GM12878 (cell line): ENCODE results near the gene ZNFX1. TPM values are rescaled to one million over a fixed set of nuclear protein-coding genes. Genes with fewer than 3 reads are reported as not detected.

Source experiments
- ATAC-seq: fragments of 200-7000 bp; cut with Tn5 transposase; 3 replicates; pipeline ENCODE4 v1.9.1; 2020; ENCODE audit warnings: mild to moderate bottlenecking, moderate library complexity
- BruUV-seq: library from RNA; stranded (reverse); fragments of 400-500 nt; replicated peaks from 2 replicates; lab custom pipeline; 2021; lab: Mats Ljungman, UMichigan
- CTCF ChIA-PET: fragments of 300-600 bp; sonication (Branson Sonifier 250); formaldehyde crosslinking; extraction: SDS; loops from one replicate; lab custom pipeline; 2021; ENCODE audit warnings: inconsistent platforms; lab: Yijun Ruan, JAX
- POLR2A ChIA-PET: fragments of 350-600 bp; formaldehyde crosslinking; extraction: SDS; loops from one replicate; lab custom pipeline; 2021; ENCODE audit warnings: inconsistent platforms; lab: Charles Lee
- RAD21 ChIA-PET: fragments of 300-600 bp; sonication (Branson Sonifier 250); formaldehyde crosslinking; loops from one replicate; lab custom pipeline; 2023; ENCODE audit warnings: antibody characterized with exemption; ENCODE audit not compliant: unreplicated experiment; lab: Charles Lee
- SMC1A ChIA-PET: fragments of 300-600 bp; sonication (Branson Sonifier 250); formaldehyde crosslinking; loops from one replicate; lab custom pipeline; 2023; ENCODE audit not compliant: unreplicated experiment, uncharacterized antibody; lab: Charles Lee
- DNase-seq: peaks from one replicate; pipeline ENCODE4 v3.0.0-alpha.2; 2011; ENCODE audit warnings: low read depth, low spot score
- FAIRE-seq: peaks from 3 replicates; lab custom pipeline; 2011; peaks lifted over from hg19 to GRCh38; lab: Jason Lieb, UNC
- H2AFZ ChIP-seq: 2 replicates; pipeline ENCODE4 v1.6.0; 2011; ENCODE audit warnings: low read depth, low read length, control low read depth; ENCODE audit not compliant: control insufficient read depth
- H3K27ac ChIP-seq: 2 replicates; pipeline ENCODE4 v1.5.1; 2011; ENCODE audit warnings: control low read depth; ENCODE audit not compliant: control insufficient read depth, insufficient read depth
- H3K27me3 ChIP-seq, 2 experiments: replicated peaks in 1 of 2; 2 replicates each; pipeline versions ENCODE4 v1.6.0 to v1.6.1; 2011; ENCODE audit warnings: low read length in 1 of 2; ENCODE audit not compliant: control insufficient read depth in 2 of 2, insufficient read depth in 2 of 2
- H3K36me3 ChIP-seq, 2 experiments: 2 replicates each; pipeline ENCODE4 v1.5.1; 2011; ENCODE audit warnings: low read length in 1 of 2; ENCODE audit not compliant: control insufficient read depth in 2 of 2, insufficient read depth in 2 of 2
- H3K4me1 ChIP-seq: 2 replicates; pipeline ENCODE4 v1.6.1; 2011; ENCODE audit warnings: mild to moderate bottlenecking, low read length, moderate library complexity, mixed read lengths; ENCODE audit not compliant: control insufficient read depth, insufficient read depth
- H3K4me2 ChIP-seq: 2 replicates; pipeline ENCODE4 v1.6.0; 2011; ENCODE audit warnings: control low read depth; ENCODE audit not compliant: control insufficient read depth, insufficient read depth
- H3K4me3 ChIP-seq: fragments of 200-600 bp; sonication (generic); 2 replicates; pipeline ENCODE4 v1.5.1; 2016
- H3K79me2 ChIP-seq: 2 replicates; pipeline ENCODE4 v1.6.0; 2011; ENCODE audit warnings: low read length; ENCODE audit not compliant: control insufficient read depth, insufficient read depth
- H3K9ac ChIP-seq: 2 replicates; pipeline ENCODE4 v1.8.0; 2011; ENCODE audit warnings: low read length, control low read depth, mixed read lengths; ENCODE audit not compliant: control insufficient read depth, insufficient read depth
- H3K9me3 ChIP-seq: replicated peaks from 3 replicates; pipeline ENCODE4 v1.5.1; 2011; ENCODE audit warnings: mild to moderate bottlenecking, low read length; ENCODE audit not compliant: control insufficient read depth, insufficient read depth
- H4K20me1 ChIP-seq: 2 replicates; pipeline ENCODE4 v1.6.0; 2011; ENCODE audit not compliant: control insufficient read depth, insufficient read depth
- ATF3 ChIP-seq: IDR thresholded peaks from 2 replicates; pipeline ENCODE4 v1.6.1; 2011; ENCODE audit warnings: low read depth, mild to moderate bottlenecking, low read length, moderate library complexity, borderline replicate concordance; ENCODE audit errors: extremely low read depth
- ESRRA ChIP-seq: IDR thresholded peaks from 2 replicates; pipeline ENCODE4 v1.6.1; 2012; ENCODE audit warnings: mild to moderate bottlenecking, low read length, improper control_type of control experiment
- FOXK2 ChIP-seq: fragments of 450-650 bp; IDR thresholded peaks from 2 replicates; pipeline ENCODE4 v1.6.1; 2017; ENCODE audit warnings: mild to moderate bottlenecking, moderate library complexity
- HDAC2 ChIP-seq: fragments of 200-600 bp; sonication (generic); IDR thresholded peaks from 2 replicates; pipeline ENCODE4 v1.6.1; 2017
- JUNB ChIP-seq: IDR thresholded peaks from 2 replicates; pipeline ENCODE4 v1.6.1; 2016; ENCODE audit warnings: antibody characterized with exemption, mild to moderate bottlenecking
- NFXL1 ChIP-seq: fragments of 450-650 bp; IDR thresholded peaks from 2 replicates; pipeline ENCODE4 v1.6.1; 2017; ENCODE audit warnings: antibody characterized with exemption, mild to moderate bottlenecking, borderline replicate concordance
- POLR2A ChIP-seq: IDR thresholded peaks from 2 replicates; pipeline ENCODE4 v1.6.1; 2011; ENCODE audit warnings: low read depth, mild to moderate bottlenecking, low read length
- RAD51 ChIP-seq: fragments of 450-650 bp; IDR thresholded peaks from 2 replicates; pipeline ENCODE4 v1.6.1; 2016; ENCODE audit warnings: moderate library complexity, mild to moderate bottlenecking, inconsistent platforms
- SMARCA5 ChIP-seq: fragments of 450-650 bp; IDR thresholded peaks from 2 replicates; pipeline ENCODE4 v1.6.1; 2017; ENCODE audit warnings: mild to moderate bottlenecking
- SP1 ChIP-seq: IDR thresholded peaks from one replicate; pipeline ENCODE4 v1.6.1; 2011; ENCODE audit warnings: low read depth, low read length
- YBX1 ChIP-seq: fragments of 450-650 bp; IDR thresholded peaks from 2 replicates; pipeline ENCODE4 v1.6.1; 2016; ENCODE audit warnings: antibody characterized with exemption
- WGBS: methylation state at CpG from one replicate; pipeline ENCODE4 v1.1.6; 2016; ENCODE audit warnings: low lambda C conversion rate; ENCODE audit not compliant: insufficient replicate concordance, insufficient coverage; ENCODE audit errors: missing lambda C conversion rate; 5-methylcytosine and 5-hydroxymethylcytosine counted together
- in situ Hi-C: fragments of 300-500 bp; cut with MboI; formaldehyde crosslinking; loops from 9 replicates; pipeline ENCODE4 v1.14.3; 2018; ENCODE audit warnings: mixed read lengths
- intact Hi-C: fragments of 100-400 bp; cut with micrococcal nuclease; formaldehyde crosslinking; loops from one replicate; pipeline ENCODE4 v1.14.2; 2022; ENCODE audit not compliant: unreplicated experiment
- polyA plus RNA-seq, 11 experiments: library from polyadenylated mRNA; depleted of rRNA in 4 of 11; unstranded in 6 of 11; stranded (reverse) in 5 of 11; fragments of >200 nt; fragmentation: Nextera tagmentation in 4 of 11; fragmentation: Illumina TruSeq in 1 of 11; extraction: Ambion mirVana in 4 of 11; extraction: Trizol in 1 of 11; gene quantifications; 1 replicate in 1 of 11; 2 replicates in 10 of 11; pipeline versions ENCODE4 v1.2.1 to v1.2.3, GENCODE V29; 2011 to 2016; ENCODE audit warnings: inconsistent platforms in 2 of 11, missing spikeins in 2 of 11, low read depth in 1 of 11
- total RNA-seq, 4 experiments: library from RNA; depleted of rRNA in 3 of 4; stranded (reverse); fragments of >200 nt in 3 of 4; fragmentation: Illumina TruSeq in 1 of 4; extraction: Trizol in 1 of 4; gene quantifications; 2 replicates each; pipeline versions ENCODE4 v1.2.1 to v1.2.3, GENCODE V29; 2013 to 2021
- TF ChIP-seq, protein P1 (sequence below): fragments of 450-650 bp; IDR thresholded peaks from 2 replicates; pipeline ENCODE4 v1.6.1; 2018; ENCODE audit warnings: mild to moderate bottlenecking, low read depth, moderate library complexity; ENCODE audit not compliant: partially characterized antibody
- TF ChIP-seq, protein P2 (sequence below): fragments of 450-650 bp; IDR thresholded peaks from 2 replicates; pipeline ENCODE4 v1.6.1; 2017; ENCODE audit warnings: mild to moderate bottlenecking, low read depth, inconsistent platforms; ENCODE audit not compliant: poor library complexity, severe bottlenecking
- TF ChIP-seq, protein P3 (sequence below): fragments of 450-650 bp; conservative IDR thresholded peaks from 2 replicates; pipeline ENCODE4 v1.6.1; 2017; ENCODE audit warnings: mild to moderate bottlenecking, moderate library complexity
- TF ChIP-seq, protein P4 (sequence below): IDR thresholded peaks from 2 replicates; pipeline ENCODE4 v1.6.1; 2012; ENCODE audit warnings: mild to moderate bottlenecking, low read depth, low read length

ZNFX1 gene
- total and polyA plus RNA-seq, 10 of the 15 experiments (the other 5 are each of a cell fraction or from before 2014, with no cell fraction given), result 7.4 to 31.5 (median 25.6) TPM

- CTCF ChIA-PET, result interaction anchor here (1.2 kb wide), 1 partner anchor 31 kb away, joined by 5 read pairs; no protein-coding TSS in a partner anchor
- Histone ChIP-seq H3K27ac (no peak overlapping the region), H3K4me2 (no peak overlapping the region), H2AFZ (no peak overlapping the region), H4K20me1 (no peaks in the 10 kb centered on the region), H3K9ac (no peak overlapping the region), H3K36me3 (peaks cover 25 to 44% of the 10 kb centered on the region in 2 experiments), H3K4me1 (no peaks in the 10 kb centered on the region), H3K27me3 (no peaks in the 10 kb centered on the region), H3K79me2 (no peaks in the 10 kb centered on the region), H3K4me3 (no peak overlapping the region), H3K9me3 (no peaks in the 10 kb centered on the region)
- DNase-seq (no peak), FAIRE-seq (no peak), ATAC-seq (no peak)
- no TSS peak for BruUV-seq
- WGBS, result 93% methylated on average over 10 of the region's 10 CpGs
- SMC1A ChIA-PET, result interaction anchor here (0.6 kb wide), 1 partner anchor 42 kb away, joined by 3 read pairs; no protein-coding TSS in a partner anchor
- in situ Hi-C loops, result no loop called here
- RAD21 ChIA-PET, result interaction anchor here (0.5 to 3.1 kb wide), 4 partner anchors 29 to 123 kb away, joined by 3 to 17 read pairs (median 6); partner anchors contain the start of gene ZNFX1
- POLR2A ChIA-PET, result no interaction called here
- intact Hi-C loops, result no loop called here
- TF ChIP-seq HDAC2, result no peak
- TF ChIP-seq, protein P1, sequence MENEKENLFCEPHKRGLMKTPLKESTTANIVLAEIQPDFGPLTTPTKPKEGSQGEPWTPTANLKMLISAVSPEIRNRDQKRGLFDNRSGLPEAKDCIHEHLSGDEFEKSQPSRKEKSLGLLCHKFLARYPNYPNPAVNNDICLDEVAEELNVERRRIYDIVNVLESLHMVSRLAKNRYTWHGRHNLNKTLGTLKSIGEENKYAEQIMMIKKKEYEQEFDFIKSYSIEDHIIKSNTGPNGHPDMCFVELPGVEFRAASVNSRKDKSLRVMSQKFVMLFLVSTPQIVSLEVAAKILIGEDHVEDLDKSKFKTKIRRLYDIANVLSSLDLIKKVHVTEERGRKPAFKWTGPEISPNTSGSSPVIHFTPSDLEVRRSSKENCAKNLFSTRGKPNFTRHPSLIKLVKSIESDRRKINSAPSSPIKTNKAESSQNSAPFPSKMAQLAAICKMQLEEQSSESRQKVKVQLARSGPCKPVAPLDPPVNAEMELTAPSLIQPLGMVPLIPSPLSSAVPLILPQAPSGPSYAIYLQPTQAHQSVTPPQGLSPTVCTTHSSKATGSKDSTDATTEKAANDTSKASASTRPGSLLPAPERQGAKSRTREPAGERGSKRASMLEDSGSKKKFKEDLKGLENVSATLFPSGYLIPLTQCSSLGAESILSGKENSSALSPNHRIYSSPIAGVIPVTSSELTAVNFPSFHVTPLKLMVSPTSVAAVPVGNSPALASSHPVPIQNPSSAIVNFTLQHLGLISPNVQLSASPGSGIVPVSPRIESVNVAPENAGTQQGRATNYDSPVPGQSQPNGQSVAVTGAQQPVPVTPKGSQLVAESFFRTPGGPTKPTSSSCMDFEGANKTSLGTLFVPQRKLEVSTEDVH, result no peak
- no peak for TF ChIP-seq ESRRA
- TF ChIP-seq ATF3, result no peak
- TF ChIP-seq NFXL1, result no peak
- TF ChIP-seq POLR2A, result no peak
- TF ChIP-seq, protein P2, sequence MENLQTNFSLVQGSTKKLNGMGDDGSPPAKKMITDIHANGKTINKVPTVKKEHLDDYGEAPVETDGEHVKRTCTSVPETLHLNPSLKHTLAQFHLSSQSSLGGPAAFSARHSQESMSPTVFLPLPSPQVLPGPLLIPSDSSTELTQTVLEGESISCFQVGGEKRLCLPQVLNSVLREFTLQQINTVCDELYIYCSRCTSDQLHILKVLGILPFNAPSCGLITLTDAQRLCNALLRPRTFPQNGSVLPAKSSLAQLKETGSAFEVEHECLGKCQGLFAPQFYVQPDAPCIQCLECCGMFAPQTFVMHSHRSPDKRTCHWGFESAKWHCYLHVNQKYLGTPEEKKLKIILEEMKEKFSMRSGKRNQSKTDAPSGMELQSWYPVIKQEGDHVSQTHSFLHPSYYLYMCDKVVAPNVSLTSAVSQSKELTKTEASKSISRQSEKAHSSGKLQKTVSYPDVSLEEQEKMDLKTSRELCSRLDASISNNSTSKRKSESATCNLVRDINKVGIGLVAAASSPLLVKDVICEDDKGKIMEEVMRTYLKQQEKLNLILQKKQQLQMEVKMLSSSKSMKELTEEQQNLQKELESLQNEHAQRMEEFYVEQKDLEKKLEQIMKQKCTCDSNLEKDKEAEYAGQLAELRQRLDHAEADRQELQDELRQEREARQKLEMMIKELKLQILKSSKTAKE, result no peak
- TF ChIP-seq, protein P3, sequence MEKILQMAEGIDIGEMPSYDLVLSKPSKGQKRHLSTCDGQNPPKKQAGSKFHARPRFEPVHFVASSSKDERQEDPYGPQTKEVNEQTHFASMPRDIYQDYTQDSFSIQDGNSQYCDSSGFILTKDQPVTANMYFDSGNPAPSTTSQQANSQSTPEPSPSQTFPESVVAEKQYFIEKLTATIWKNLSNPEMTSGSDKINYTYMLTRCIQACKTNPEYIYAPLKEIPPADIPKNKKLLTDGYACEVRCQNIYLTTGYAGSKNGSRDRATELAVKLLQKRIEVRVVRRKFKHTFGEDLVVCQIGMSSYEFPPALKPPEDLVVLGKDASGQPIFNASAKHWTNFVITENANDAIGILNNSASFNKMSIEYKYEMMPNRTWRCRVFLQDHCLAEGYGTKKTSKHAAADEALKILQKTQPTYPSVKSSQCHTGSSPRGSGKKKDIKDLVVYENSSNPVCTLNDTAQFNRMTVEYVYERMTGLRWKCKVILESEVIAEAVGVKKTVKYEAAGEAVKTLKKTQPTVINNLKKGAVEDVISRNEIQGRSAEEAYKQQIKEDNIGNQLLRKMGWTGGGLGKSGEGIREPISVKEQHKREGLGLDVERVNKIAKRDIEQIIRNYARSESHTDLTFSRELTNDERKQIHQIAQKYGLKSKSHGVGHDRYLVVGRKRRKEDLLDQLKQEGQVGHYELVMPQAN, result no peak
- TF ChIP-seq JUNB, result no peak
- no peak for TF ChIP-seq FOXK2
- TF ChIP-seq, protein P4, sequence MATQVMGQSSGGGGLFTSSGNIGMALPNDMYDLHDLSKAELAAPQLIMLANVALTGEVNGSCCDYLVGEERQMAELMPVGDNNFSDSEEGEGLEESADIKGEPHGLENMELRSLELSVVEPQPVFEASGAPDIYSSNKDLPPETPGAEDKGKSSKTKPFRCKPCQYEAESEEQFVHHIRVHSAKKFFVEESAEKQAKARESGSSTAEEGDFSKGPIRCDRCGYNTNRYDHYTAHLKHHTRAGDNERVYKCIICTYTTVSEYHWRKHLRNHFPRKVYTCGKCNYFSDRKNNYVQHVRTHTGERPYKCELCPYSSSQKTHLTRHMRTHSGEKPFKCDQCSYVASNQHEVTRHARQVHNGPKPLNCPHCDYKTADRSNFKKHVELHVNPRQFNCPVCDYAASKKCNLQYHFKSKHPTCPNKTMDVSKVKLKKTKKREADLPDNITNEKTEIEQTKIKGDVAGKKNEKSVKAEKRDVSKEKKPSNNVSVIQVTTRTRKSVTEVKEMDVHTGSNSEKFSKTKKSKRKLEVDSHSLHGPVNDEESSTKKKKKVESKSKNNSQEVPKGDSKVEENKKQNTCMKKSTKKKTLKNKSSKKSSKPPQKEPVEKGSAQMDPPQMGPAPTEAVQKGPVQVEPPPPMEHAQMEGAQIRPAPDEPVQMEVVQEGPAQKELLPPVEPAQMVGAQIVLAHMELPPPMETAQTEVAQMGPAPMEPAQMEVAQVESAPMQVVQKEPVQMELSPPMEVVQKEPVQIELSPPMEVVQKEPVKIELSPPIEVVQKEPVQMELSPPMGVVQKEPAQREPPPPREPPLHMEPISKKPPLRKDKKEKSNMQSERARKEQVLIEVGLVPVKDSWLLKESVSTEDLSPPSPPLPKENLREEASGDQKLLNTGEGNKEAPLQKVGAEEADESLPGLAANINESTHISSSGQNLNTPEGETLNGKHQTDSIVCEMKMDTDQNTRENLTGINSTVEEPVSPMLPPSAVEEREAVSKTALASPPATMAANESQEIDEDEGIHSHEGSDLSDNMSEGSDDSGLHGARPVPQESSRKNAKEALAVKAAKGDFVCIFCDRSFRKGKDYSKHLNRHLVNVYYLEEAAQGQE, result no peak
- TF ChIP-seq YBX1, result no peak
- TF ChIP-seq RAD51, result no peak
- no peak for TF ChIP-seq SMARCA5
- no peak for TF ChIP-seq SP1
Observed at GRCh38 chr20:49248301-49248700, 29.6 kb downstream of the ZNFX1 start.
